ENCODE results near the gene LRRC8D.
"Not testable (repeated sequence)": the region's sequence is repeated elsewhere in the genome, so short reads cannot be mapped to it uniquely, and the experiment has no call there.

The LRRC8D gene

GRCh38 chr1:89974696-89975470, 154.1 kb downstream of the LRRC8D start:
- H3K4me3 ChIP-seq (replicated peaks in 1 of 2; ENCODE audit: low read depth in 2 of 2, low read length in 2 of 2), result no peak overlapping the region
- TF ChIP-seq, protein P1, sequence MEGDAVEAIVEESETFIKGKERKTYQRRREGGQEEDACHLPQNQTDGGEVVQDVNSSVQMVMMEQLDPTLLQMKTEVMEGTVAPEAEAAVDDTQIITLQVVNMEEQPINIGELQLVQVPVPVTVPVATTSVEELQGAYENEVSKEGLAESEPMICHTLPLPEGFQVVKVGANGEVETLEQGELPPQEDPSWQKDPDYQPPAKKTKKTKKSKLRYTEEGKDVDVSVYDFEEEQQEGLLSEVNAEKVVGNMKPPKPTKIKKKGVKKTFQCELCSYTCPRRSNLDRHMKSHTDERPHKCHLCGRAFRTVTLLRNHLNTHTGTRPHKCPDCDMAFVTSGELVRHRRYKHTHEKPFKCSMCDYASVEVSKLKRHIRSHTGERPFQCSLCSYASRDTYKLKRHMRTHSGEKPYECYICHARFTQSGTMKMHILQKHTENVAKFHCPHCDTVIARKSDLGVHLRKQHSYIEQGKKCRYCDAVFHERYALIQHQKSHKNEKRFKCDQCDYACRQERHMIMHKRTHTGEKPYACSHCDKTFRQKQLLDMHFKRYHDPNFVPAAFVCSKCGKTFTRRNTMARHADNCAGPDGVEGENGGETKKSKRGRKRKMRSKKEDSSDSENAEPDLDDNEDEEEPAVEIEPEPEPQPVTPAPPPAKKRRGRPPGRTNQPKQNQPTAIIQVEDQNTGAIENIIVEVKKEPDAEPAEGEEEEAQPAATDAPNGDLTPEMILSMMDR (IDR thresholded peaks at IDR 0.05; ENCODE audit: low read depth, low read length), result no peak
- peak; percentile 72 to 93 for DNase-seq (ENCODE audit: low read depth in 2 of 2)

- DNase-seq (ENCODE audit: low read depth in 2 of 2), result no peak
- H3K4me3 ChIP-seq (replicated peaks in 1 of 2; ENCODE audit: low read depth in 2 of 2, low read length in 2 of 2), result no peak overlapping the region
- TF ChIP-seq, protein P1 (IDR thresholded peaks at IDR 0.05; ENCODE audit: low read depth, low read length), result no peak
Measured at GRCh38 chr1:89975540-89976125, 154.8 kb downstream of the LRRC8D start.

DNA sequence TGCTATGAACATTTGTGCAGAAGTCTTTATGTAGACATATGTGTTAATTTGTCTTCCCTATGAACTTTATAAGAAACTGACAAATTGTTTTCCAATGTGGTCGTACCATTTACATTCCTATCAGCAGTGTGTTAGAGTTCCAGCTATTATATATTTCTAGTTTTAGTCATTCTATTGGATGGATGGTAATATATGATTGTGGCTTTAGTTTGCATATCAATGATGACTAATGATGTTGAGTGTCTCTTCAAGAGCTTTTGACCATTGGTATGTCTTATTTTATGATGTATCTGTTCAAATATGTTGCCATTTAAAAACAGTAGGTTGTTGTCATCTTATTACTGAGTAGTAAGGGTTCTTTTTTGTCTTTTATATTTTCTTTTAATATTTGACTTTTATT, 157.9 kb downstream of the LRRC8D start:
- DNase-seq (ENCODE audit: low read depth in 2 of 2), result peak in 1 of 2 donors; percentile 30
- no peak overlapping the region for H3K4me3 ChIP-seq (replicated peaks in 1 of 2; ENCODE audit: low read depth in 2 of 2, low read length in 2 of 2)
- TF ChIP-seq, protein P1 (IDR thresholded peaks at IDR 0.05; ENCODE audit: low read depth, low read length), result no peak

- TF ChIP-seq, protein P1 (IDR thresholded peaks at IDR 0.05; ENCODE audit: low read depth, low read length), result no peak
- DNase-seq (ENCODE audit: low read depth in 2 of 2), result peak; percentile 49 to 67
- H3K4me3 ChIP-seq (replicated peaks in 1 of 2; ENCODE audit: low read depth in 2 of 2, low read length in 2 of 2), result no peak overlapping the region
Measured at GRCh38 chr1:89980605-89981004, 159.8 kb downstream of the LRRC8D start.

DNA sequence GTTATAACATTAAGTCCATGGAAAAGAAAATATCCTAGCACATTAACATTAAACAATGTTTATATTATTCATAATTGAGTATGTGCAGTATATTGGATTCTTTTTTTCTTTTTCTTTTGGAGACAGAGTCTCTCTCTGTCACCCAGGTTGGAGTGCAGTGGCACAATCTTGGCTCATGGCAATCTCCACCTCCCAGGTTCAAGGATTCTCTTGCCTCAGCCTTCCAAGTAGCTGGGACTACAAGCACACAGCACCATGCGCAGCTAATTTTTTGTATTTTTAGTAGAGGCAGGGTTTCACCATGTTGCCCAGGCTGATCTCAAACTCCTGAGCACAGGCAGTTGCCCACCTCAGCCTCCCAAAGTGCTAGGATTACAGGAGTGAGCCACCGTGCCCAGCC, 162.0 kb downstream of the LRRC8D start:
- not testable (repeated sequence) for DNase-seq (ENCODE audit: low read depth in 2 of 2); H3K4me3 ChIP-seq (replicated peaks in 1 of 2; ENCODE audit: low read depth in 2 of 2, low read length in 2 of 2)

DNA sequence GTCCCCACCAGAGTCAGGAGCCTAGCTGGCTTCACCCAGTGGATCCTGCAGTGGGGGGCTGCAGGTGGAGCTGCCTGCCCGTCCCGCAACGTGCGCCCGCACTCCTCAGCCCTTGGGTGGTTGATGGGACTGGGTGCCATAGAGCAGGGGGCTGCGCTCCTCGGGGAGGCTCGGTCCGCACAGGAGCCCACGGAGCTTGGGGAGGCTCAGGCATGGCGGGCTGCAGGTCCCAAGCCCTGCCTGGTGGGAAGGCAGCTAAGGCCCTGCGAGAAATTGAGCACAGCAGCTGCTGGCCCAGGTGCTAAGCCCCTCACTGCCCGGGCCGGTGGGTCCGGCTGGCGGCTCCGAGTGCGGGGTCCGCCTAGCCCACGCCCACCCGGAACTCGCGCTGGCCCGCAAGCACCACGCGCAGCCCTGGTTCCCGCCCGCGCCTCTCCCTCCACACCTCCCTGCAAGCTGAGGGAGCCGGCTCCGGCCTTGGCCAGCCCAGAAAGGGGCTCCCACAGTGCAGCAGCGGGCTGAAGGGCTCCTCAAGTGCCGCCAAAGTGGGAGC, 163.8 kb downstream of the LRRC8D start:
- DNase-seq (ENCODE audit: low read depth in 2 of 2); H3K4me3 ChIP-seq (replicated peaks in 1 of 2; ENCODE audit: low read depth in 2 of 2, low read length in 2 of 2): not testable (repeated sequence)

DNA sequence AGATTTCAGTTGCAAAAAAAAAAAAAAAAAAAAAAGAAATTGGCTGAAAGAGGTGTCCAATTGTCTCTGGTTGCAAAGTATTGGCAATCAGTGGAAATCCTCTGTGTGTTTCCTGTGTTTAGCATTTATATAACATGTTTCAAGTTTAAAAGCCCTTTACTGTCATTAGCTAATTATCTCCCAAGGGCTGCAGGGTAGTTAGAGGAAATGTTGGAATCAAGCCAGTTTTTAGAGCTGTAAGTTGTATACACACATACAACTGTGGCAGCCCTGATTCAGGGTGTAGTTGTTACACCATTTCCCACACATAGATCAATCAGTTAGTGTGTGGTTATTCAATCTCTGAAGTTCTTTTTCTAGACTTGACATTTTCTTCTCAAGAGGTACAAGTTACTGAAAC, 165.2 kb downstream of the LRRC8D start:
- H3K4me3 ChIP-seq (replicated peaks in 1 of 2; ENCODE audit: low read depth in 2 of 2, low read length in 2 of 2), result no peak overlapping the region
- TF ChIP-seq, protein P1 (IDR thresholded peaks at IDR 0.05; ENCODE audit: low read depth, low read length), result no peak
- DNase-seq (ENCODE audit: low read depth in 2 of 2), result no peak

All from cardiac fibroblast (primary cell).